Kidney tubule cell (primary cell): Measurements from ENCODE around the gene ITM2C.

ENCODE experiments used
- DNase-seq: peaks from one replicate; pipeline ENCODE4 v3.0.0-alpha.2; 2018; ENCODE audit warnings: low spot score

Gene ITM2C

DNA sequence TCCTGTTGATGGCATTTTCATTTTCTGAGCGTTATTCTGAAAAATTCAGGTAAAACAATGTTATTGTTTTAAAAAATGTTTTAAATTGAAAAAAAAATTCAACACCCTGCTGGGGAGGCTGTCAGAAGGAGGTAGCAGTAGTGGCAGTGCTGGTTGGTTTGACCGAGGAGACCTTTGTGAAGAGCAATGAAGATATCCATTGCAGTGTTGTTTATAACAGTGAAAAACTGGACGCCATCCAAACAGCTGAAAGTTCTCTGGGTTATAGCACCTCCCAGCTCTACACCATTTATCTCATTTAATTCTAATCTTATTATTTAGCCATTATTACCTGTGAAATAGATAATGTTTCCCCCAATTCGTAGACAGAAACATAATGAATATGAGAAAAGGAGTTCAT is 12.6 kb upstream of the ITM2C start:
- no peak for DNase-seq

DNA sequence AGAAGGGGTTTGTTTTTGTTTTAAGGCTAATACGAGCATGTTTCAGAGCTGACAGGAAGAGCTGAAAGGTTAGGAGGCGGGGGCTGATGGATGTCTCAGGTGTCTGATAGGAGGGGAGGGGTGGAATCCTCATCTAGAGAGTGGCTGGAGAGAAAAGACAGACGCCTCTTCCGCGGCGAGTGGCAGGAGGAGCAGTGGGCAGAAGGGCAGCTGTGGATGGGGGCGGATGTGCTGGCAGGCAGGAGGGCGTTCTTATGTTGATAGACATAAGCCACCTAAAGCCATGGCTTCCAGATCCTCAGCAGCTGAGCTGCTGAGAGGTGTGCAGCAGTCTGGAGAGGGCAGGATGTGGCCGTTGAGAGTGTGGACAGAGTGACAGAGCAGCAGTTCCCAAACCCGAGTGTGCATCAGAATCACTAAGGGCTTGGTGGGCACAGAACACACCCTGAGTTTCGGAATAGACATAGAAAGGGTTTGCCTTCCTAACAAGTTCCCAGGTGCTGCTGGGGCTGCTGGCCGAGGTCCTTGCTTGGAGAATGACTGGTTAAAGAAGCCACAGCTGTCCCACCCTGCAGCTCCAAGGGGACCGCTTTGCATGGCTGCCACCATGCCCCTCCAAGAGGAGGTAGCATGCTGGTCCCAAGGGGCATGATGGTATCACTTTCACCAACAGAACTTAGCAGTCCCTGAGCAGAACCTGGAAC is 3.0 kb upstream of the ITM2C start:
- no peak for DNase-seq

DNA sequence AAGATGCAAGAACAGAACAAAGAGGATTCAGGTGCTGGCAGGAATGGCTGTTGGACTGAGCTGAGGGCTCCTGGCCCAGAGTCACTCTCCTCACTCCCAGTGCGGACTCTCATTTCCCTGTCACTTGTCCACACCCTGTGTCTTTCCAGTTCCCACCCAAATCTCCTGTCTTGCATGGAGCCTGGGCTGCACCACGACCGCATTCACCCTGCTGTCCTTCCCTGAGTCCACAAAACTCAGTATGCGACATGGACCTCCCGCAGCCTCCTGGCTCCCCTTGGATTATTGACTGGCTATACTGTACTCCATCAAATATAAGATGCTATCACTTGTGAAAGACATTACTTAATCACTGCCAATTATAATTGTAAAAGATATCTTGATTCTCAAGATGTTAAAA is 2.5 kb upstream of the ITM2C start:
- no peak for DNase-seq

DNA sequence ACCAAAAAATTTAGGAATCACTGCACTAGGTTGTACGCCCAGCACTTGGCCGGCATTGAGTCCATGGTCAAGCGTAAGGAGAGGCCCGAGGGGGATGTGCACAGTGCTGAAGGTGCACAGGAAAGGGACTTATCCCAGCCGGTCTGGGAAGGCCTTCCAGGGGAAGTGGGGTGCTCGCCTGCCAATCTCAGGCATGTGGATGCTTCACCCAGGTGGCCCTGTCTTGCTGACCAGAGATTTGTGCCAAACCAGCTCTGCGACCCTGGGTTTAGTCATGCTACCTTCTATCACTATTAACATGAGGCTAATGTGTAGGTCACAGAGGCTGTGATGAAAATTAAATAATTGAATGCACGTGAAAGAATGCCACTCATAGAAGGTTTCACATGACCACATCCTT is 1.7 kb upstream of the ITM2C start:
- DNase-seq: no peak

DNA sequence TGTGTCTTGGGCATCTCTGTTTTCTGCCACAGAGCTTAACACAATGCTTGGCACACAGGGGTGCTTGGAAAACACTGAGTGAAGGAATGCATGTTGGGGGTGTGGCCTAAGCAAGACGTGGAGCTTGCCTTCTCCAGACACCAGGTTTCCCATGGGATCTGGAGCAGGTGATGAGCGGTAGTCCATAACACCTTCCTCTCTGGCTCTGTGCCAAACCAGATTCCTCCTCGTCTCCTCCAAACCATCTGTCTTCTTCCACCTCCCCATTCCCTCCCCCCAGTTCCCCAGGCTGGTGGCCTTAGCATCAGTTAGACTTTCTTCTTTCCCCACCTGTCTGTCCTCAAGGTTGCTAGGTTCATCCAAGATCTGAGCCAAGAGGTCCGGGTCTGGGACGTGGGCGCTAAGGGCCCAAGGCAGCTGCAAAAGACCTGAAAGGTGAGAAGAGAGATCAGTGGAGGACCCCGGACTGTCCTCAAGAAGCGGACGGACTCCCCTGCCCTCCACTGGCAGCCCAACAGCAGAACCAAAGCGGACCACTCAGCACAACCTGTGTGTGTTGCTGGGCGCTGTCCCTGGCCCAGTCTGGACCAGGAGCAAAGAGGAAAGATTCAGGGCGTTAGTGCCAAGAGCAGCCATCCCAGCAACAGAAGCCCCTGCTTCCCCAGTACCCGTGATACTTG is 1.2 kb upstream of the ITM2C start:
- DNase-seq: peak; percentile 36

DNA sequence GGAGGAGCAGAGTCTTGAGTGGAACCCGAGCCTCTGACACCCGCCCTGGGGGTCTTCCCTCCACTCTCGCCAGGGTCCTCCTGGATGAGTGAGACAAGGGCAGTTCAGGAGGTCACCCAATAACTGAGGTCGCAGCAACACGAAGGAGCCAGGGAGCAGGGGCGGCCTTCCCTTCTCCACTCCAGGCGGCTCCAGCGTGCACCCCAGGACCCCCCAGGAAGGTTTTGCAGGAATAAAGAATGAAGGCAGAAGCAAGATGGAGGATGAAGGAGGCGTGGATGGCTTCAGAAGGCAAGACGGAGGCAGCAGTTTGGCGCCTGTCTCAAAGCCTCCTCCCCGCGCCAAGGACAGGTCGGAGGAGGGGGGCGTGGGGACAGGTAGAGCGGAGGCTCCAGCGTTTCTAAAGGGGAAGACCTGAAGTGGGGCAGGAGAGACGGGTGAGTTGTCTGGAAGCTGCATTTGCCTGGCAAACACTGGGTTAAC is 579 bp upstream of the ITM2C start:
- DNase-seq: no peak

DNA sequence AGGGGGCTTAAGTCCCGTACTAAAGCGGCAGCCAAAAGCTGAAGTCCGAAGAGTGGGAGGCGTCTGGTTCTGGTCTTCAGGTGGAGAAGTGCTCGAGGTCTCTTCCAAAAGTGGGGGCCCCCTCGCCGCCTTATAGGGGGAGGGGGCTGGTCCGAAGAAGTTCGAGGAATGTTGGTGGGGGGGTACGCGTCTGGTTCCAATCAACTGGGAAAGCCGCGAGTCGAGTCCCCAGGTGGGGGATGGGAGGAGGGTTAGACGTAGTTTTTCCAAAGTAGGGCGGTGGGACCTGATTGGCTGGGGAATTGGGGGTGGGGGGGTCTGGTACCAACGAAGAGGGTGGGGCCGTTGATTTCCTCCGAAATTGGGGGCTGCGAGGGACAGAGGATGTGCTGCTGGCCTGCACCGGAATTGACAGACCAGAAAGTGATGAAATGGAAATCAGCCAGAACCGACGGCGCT is 594 bp downstream of the ITM2C start:
- DNase-seq: no peak

DNA sequence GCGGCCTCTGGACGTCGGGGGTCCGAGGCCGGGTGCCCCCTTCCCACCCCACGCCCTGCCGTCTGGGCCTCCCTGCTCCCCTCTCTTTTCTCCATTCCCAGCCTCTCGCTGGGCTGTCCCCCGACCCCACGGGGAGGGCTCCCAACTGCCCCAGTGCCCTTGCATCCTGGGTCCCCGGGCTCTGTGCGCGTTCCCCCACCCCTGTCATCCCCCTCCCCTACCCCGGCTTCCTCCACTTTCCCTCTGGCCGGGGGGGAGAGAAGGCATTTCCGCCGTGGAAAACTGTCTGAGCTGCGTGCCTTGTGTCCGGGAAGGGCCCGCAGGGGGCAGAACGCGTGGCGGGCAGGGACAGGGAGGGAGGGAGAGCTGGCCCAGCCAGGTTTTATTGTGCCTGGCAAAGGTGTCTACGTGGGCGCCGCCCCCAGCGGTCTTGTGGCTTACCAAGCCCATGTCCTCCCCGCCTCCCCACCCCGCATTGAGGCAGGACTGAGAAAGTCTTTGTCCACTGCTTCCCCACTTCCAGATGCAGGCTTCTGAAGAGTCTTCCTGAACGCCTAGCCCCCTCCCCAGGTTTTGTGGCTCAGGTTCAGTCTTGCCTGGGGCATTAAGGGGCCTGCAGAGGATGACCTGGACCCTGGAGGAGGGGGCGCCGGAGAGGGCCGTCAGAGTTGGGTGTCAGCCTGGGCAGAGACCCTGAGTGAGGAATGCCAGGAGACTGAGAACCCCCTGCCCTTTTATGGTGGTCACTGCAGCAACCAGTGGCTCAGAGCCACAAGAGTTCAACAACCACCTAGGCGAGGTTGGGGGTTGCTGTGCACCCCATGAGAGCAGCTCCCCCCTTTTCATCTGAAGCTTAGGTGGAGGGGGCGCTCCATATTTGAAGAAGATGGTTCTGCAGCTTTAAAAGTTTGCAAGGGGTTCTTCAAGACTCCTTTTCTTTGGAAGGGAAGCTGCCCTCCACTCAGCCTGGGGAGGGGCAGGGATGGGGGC is 1.3 kb downstream of the ITM2C start:
- DNase-seq: peak; percentile 13

DNA sequence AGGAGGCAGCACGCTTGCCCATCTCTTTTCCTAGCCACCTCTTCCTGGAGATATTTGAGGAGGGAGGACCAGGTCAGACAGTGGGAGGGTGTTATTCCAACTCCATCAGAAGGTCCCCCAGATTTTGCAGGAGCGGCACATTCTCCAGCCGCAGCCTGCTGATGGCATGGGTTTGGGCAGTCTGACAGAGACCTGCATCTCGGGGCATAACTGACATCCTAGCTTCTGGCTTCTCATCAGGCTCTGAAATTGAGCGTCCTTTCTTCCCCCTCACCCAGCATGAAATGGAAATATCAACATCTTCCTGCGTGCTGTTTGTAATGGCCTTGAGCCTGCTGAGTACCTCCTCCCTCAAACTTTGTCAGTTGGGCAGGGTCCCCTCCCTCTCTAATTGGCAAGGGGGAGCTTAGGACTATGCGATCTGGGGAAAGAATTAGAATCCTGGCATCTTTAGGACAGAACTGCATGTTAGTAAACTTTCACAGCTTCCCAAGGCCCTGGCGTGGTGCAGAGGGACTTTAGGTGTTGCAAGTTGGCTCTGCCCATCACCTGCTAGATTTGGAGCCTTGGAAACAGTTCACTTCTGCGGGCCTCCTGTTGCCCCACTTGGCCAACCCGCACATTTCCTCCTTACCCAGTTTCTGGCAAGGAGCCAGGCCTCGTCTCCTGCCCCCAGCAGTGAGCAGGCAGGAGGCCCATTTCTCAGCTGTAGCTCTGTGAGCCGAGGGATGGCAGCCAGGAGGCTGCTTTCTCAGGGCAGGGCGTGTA is 2.2 kb downstream of the ITM2C start:
- DNase-seq: peak; percentile 73

DNA sequence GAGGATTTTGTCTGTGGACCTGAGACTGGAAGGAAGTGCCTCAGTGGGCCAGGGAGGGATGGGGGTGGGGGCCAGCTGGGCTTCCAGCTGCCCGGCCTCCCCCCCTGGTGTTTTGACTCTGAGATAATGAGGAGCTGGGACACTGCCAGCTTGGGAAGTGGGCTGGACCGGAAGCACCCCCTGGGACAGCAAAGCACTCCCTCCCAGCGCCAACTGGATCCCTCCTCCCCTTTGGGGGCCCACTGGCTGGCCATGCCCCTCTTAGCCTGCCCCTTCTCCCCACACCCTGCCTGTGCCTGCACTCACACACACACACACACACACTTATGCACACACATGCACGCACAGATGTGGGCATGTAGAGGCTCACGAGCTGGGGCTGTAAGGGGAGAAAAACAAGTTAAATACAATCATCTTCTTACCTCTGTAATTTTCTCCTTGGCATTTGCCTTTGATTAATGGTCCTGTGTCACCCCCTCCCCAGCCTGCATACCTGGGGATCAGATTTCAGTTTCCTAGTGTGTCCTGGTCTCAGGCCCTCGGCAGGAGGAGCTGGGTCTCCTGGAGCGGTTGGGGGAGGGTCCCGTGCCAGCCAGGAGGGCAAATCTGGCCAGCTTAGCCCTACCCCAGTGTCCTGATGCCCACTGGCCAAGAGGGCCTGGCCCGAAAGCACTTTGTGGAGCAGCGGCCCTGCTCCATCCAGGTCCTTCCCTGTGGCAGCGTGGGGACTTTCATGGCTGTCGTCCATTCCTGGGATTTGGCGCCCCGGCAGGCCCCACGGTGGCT is 3.6 kb downstream of the ITM2C start:
- DNase-seq: no peak

DNA sequence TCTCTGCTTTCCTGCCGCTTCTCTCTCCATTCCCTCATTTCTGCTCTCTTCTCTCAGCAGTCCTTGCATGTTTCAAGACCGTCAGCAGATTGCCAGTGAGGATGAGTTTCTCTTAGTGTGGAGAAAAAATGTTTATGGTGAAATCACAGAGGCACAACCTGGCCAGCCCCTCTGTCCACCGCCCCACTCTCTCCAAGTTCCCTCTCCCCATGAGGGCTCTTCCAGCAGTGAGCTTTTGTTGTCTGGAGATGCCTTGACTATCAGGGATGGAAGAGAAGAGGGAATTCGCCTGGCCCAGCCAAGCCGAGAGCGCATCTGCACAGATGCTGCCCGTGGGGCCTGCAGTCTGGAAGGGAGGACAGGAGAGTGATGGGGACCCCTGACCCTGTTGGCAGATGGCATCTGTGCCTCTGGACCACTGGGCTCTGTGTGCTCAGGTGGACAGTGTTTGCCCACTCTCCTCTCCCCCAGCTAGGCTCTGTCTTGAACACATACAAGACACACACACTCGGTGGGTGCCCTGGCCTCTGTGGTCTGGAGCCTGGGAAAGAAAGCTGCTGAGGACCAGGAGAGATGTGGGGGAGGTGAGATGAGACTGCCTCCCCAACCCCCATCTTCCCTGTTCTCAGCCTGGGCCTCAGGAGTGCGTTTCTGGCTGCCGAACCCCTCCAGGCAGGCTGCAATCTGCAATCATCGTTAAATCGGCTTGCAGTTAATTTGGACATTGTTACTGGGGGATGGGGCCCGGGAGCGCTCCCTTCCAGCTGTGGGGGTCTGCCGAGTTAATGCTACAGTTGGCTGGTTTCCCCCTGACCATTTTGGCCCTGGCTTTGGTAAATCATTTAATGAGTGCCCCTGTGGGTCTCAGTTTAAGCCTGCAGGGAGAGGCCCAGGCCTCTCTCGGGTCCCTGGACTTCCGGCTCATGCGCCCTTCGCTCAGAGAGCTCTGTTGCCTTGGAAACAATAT is 4.5 kb downstream of the ITM2C start:
- DNase-seq: no peak

DNA sequence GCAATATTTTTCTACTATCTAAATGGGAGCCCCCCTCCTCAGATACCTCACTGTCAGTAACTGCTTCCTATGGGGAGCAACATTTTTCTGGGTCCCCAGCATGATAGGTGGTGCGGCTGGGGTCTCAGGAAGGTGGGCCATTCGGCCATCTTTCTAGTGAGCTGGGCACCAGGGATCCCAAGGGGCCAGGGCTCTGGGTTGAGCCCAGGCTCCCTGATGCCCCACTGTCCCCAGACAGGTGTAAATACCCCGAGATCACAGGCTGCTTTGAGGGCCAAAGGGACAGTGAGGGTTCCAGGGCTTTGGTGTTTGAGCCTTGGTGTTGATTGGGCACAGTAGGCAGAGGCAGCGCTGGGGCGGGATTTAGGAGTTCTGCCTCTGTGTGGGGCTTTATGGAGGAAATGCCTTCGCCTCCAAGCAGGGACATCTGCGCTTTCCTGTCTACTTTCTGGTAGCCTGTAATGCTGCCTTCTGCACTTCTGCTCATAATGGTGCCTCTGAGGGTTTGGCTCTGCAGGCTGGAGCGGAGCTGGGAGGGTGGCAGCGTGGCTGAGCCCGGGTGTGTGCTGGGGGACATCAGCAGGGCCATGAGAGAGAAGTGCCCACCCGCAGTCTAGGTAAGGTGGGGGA is 5.3 kb downstream of the ITM2C start:
- no peak for DNase-seq

DNA sequence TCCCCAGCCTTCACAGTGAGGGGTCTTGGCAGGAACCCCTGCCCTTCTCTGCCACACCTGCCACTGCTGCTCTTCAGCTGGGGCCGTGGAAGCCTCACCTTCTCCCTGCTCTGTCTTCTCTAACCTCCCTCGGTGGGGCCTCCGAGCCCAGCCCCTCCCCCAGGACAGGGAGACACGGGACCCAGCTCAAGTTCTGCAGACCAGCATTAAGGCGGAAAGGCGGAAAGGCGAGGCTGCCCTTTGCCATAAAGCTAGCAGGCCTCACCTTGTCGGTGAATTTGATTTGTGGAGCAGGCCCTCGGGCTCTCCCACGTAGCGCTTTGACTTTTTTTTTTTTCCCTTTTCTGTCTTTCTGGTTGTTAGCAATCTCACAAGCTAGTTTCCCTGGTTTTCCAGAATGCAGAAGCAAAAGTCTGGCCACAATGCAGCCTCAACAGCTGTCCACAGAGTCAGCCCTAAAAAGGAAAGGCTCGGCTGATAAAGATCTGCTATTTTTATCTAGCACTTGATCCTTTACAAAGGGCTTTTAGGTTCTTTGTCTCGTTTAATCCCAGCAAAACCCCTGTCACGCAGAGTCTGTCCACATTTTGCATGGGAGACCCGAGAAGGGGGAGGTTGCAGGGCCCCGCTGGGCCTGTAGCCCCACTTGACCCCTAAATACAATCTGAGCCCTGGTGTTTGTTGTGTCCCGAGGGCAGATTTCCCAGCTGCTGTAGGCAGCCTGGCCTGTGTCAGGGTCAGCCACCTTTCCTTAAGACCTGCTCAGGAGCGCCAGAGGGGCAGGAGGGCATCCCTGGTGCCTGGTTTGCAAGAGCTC is 6.0 kb downstream of the ITM2C start:
- DNase-seq: no peak

DNA sequence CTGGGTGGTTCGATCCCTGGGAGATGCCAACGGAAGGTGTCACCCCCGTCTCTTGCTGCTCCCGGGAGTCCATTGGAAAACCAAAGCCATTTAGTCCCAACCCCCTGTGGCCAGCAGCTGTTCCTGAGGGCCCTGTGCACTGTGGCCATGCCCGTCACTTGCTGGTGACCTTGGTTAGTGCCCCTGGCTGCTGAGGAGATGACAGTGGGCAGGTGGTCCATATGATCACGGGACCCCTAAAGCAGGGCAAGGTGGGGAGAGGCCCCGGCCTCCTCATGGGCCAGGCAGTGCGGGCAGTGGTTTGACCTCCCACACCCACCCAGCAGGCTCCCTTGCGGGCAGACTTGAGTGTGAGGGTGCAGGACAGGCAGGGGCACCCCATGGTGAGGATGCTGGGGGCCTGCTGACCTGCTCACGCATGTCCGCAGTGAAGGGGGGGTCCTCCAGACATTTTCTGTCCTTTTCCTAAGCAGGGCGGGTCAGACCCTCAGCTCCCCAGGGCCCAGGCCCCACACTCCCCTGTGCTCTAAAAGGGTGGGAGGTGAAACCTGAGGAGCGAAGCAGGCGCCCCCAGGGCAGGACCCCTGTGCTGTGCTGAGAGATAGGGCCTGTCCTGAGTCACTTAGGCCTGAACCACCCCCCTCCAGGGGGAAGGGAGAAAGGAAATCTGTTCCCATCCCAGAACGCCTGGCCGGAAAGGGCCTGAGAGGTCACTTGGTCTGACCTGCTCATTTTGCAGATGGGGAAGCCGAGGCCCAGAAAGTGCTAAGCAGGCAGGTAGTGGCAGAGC is 6.8 kb downstream of the ITM2C start:
- no peak for DNase-seq

DNA sequence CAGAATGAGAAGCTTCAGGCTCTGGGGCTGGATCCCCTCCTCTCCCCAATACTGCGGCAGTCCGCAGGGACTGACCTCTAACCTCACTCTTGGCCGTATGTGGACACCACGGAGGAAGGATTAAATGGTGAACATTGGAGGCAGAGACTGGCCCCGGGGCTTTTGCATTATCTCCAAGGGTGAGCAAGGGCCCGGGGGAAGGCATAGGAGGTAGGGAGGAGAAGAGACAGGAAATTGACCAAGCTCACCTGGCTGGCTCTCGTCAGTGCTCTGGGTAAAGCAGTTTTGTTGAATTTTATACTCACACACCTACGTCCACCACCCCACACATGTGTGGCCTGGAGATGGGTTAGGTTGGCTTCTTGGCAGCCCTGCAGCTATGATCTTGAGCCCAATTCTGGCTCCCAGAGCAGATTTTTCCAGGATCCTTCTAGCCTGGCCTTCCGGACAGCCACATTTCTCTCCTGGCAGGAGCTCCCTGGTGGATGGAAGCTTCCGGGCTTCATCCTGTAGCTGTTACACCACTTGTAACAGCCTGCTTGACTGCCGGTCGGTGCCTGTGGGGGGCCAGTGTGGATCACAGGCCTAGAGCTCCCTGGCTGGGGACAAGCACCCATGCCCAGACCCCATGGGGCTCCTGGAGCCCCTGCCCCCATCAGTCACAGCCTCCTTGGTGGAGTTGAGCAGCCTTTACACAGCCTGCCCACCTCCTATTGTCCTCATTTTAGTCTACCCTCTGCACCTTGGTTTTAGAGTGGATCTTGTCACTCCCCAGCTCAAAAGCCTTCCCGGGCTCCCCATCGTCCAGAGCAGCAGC is 7.6 kb downstream of the ITM2C start:
- no peak for DNase-seq

DNA sequence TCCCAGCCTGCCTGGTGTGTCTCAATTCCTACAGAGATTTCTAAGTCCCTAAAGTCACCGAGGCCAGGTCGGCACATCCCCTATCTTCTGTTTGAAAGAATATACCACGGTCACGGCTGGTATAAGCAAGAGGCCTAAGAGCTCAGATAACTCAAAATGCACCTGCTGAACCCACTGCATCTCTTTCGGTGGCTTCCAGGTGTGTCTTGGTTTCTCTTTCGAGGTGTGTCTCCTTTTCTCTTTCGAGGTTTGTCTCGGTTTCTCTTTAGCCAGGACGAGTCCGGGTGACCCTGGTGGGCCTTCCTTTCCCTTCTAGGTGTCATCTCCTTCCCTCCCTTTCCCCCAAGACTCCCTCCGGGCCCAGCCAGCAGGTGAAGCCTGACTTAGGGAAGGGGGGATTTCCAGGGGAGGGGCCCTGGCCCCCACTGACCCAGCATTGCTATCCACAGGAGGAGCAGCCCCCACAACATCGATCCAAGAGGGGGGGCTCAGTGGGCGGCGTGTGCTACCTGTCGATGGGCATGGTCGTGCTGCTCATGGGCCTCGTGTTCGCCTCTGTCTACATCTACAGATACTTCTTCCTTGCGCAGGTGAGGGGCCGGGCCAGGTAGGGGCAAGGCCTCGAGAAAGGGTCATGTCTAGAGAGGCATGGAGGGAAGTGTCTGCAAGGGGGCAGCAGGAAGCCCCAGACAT is 8.4 kb downstream of the ITM2C start:
- no peak for DNase-seq
